NCI-H82 treated with DMSO at 0.1 percent for 48 hours (cell line): ENCODE measurements around the gene HSDL1.
A peak's percentile ranks its signal among the peaks of the same experiment; 100 is the strongest.

Experiments
- DNase-seq: peaks from one replicate; lab custom pipeline; 2025; ENCODE audit not compliant: unreplicated experiment; lab: John Stamatoyannopoulos, UW

HSDL1 gene

GRCh38 chr16:84084570-84085270, 60.3 kb downstream of the HSDL1 start:
- DNase-seq = peak; percentile 33

- DNase-seq = no peak
Measured at GRCh38 chr16:84082835-84083569, 62.0 kb downstream of the HSDL1 start.

- no peak for DNase-seq
Measured at GRCh38 chr16:84082110-84082509, 62.9 kb downstream of the HSDL1 start.

- no peak for DNase-seq
Measured at GRCh38 chr16:84081446-84081989, 63.5 kb downstream of the HSDL1 start.

GRCh38 chr16:84080813-84081212, 64.2 kb downstream of the HSDL1 start:
- DNase-seq = no peak

GRCh38 chr16:84080378-84080777, 64.6 kb downstream of the HSDL1 start:
- no peak for DNase-seq

- DNase-seq = no peak
Measured at GRCh38 chr16:84079664-84080063, 65.3 kb downstream of the HSDL1 start.

- DNase-seq = no peak
Measured at GRCh38 chr16:84075376-84075775, 69.6 kb downstream of the HSDL1 start.

- DNase-seq = no peak
Measured at GRCh38 chr16:84074721-84075120, 70.3 kb downstream of the HSDL1 start.
